Measurements from ENCODE around the gene CLK3. TPM values are rescaled to one million over a fixed set of nuclear protein-coding genes. Genes with fewer than 3 reads are reported as not detected.
A peak's percentile ranks its signal among the peaks of the same experiment; 100 is the strongest.

CLK3 gene
- total RNA-seq, 1 experiment from 2014 or later, result 55.2 TPM

DNA sequence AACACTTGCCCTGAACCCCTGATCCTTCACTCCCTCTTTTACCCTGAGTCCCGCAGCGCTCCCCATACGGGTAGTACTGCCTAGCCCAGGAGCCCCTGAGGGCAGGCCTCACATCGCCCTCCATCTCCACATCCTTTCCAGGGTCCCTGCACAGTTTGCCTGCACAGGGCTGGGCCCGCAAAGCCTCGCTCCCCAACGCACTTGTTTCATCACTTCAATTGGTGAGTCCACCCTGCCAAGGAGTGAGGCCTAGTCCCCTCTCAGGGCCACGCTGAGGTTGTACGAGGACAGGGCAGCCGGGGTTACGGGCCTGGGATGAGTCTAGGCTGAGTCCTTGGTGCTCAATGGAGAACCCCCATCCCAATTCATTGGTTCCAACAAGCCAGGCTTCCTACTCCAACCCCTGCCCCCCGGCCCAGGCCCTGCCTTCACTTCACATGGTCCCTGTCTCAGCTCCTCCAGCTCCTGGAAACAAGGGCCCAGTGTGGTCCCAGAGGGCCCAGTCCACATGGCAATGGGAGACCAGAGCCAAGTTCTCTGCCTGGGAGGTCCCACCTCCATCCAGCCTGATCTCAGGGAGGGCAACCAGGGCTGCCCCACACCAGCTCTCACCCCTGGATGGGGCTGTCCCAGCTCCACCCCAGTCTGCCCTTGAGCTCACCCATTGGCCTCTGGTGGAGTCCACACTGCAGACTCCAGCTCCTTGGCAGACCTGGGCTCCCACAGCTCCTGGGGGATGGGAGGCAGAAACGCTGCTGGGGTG, 12.4 kb upstream of the CLK3 start:
- no peak for DNase-seq (ENCODE audit: low read depth)

GRCh38 chr15:74603789-74604705, 11.6 kb upstream of the CLK3 start:
- no peak for DNase-seq (ENCODE audit: low read depth)

DNA sequence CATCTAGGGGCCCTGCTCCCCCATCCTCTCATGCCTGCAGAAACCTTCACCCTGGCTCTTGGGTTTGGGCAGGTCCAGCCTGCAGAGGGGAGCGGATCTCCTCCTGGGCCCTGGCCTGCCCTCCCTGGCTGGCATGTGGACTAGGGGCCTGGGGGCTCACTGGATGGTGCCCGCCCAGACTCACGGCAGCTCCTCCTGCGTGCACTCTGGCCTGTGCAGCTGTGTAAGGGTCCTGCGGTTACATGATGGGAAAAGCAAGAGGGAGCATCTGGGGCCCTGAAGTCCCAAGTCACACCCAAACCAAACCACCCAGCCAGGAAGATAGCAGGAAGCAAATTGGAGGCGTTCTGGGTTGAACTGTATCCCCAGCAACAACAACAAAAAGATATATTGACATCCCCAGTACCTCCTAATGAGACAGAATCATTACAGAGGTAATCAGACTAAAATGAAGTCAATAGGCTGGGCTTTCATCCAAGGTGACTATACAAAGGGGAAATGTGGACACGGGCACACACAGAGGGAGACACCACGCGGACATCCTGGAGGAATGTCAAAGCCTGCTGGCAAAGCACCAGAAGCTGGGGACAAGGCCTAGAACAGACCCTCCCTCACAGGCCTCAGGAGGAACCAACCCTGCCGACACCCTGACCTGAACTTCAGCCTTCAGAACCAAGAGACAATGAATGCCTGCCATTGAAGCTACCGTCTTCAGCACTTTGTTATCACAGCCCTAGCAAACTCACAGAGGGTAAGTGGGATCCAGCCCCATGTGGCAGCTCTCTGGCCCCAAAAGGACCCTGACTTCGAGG, 10.4 kb upstream of the CLK3 start:
- DNase-seq (ENCODE audit: low read depth), result no peak

DNA sequence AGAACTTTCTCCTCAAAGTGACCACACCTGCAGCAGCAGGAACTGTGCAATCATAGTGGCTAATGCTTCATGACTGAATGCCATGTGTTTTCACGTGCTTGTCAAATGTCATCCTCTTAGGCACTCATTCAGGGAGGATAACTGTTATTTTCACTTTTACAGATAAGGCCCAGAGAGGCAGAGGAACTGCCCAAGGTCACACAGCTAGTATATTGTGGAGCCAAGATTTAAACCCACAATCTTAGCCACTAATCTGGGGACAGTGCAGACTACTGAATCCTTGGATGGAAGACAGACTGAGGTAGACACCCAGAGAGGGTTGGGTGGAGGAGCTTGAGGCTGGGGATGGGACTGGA, 9.9 kb upstream of the CLK3 start:
- no peak for DNase-seq (ENCODE audit: low read depth)

DNA sequence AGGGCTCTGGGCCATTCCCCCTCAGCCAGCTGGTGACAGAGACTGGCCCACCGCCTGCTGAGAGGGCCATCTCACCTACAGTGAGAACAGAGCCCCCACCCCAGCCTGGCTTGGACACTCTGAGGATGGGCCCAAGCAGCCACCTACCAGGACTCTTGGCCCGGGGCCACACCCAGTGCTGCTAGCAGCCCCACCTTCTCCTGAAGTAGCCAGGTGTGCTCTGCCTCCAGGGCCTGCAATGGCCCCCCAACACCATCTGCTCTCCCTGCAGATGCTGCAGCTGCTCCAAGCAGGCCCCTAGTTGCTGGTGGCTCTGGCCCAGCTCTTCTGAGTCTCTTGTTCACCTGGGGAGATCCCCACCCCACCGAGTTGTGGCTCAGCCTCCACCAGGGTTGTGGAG, 6.8 kb upstream of the CLK3 start:
- DNase-seq (ENCODE audit: low read depth), result no peak

- DNase-seq (ENCODE audit: low read depth), result no peak
Observed at GRCh38 chr15:74609938-74610301, 5.7 kb upstream of the CLK3 start.

DNA sequence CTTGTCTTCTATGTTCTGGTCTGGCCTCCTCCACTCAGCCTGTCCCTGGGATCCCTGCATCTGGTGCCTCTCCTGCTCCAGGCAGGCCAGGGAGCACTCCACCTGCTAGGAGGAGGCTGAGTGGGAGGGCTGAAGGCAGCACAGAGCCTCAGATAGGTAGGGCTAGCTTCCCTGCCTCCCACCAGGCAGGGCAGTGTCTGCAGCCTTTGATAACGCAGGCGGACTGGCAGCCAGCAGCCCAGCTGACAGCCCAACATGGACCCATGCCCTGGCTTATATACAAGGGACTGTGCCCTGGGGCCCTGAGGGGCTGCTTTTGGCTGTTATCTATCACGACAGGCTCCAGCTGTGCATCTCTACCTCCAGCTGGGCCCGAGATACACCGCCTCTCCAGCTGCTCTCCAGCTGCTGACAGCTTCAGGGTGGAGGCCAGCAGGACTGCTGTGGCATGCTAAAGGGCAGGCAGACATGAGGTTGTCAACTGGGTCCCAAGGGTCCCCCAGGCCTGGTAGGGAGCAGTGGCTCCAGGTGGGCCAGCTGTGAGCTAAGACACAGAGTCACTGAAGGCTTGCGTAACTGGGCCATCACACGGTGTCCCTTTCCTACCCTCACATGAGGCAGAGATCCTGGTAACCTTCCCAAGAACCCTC, 5.2 kb upstream of the CLK3 start:
- DNase-seq (ENCODE audit: low read depth), result no peak

- no peak for DNase-seq (ENCODE audit: low read depth)
Observed at GRCh38 chr15:74611341-74611740, 4.3 kb upstream of the CLK3 start.

DNA sequence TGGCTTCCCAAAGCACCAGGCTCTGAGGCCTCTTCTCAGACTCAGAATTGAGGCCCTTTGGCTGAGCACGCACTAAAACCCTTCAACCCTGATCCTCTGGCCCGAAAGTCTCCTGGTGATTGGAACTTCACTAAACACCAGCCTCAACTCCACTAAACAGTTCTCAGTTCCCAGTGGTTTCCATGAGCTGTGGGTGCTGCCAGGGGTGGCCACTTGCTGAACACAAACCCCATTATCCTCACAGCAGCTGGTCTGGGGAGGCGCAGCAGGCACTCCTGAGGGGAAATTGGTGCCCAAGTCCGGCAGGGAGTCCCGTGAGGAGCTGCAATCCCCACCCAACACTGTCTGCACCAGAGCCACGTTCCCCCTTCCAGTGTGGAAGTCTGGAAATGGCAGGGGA, 3.8 kb upstream of the CLK3 start:
- no peak for DNase-seq (ENCODE audit: low read depth)

DNA sequence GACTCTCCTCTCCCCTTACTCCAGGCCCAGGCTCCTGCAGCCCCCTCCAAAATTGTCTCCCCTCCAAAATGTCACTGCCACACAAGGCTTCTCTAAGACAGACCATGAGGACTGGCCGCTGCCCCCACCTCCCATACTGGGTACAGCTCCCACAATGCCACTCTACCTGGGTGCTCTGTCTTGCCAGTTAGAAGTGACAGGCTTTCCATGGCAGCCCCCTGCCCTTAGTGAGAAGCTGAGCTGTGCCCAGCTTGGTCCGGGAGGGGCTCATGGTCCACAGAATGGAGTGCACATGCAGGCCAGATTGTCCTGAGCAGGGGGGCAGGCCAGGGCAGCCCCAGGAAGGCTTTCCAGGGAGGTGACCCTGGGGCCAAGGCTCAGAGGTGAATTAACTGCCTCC, 3.0 kb upstream of the CLK3 start:
- no peak for DNase-seq (ENCODE audit: low read depth)

- no peak for DNase-seq (ENCODE audit: low read depth)
Observed at GRCh38 chr15:74613089-74613952, 2.3 kb upstream of the CLK3 start.

GRCh38 chr15:74613953-74614743, 1.5 kb upstream of the CLK3 start:
- DNase-seq (ENCODE audit: low read depth), result no peak

DNA sequence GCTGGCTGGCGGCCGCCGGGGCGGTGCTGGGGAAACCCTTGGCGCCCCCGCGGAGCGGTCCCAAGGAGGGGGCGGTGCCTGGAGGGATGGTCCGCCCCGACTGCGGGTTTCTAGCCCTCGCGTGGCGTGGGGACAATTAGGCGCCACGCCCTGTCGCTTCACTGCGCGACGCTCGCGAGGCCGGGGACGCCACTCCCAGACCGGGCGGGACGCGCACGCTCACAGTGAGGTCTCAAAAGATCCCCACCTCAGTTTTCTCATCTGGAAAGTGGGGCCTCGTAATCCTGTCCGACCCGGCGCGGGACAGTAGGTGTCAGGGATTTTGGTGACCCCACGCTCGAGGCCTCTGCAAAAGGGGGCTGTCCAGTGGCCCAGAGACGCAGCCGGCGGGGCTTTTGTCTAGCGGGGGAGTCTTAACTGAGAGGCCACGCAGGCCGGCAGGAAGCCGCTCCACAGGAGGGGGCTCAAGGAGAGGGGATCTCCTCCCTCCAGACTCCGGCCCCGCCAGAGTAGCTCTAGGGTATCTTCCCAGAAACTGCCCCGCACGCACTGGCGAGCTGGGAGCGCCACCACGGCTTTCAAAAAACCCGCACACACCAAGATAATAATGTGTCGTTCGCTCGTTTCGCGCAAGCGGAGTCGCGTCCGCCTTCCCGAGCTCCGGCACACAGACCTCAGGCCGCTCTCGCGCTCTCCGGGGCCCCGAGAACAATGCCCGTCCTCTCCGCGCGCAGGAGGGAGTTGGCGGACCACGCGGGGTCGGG, 710 bp upstream of the CLK3 start:
- peak; percentile 84 for DNase-seq (ENCODE audit: low read depth)

DNA sequence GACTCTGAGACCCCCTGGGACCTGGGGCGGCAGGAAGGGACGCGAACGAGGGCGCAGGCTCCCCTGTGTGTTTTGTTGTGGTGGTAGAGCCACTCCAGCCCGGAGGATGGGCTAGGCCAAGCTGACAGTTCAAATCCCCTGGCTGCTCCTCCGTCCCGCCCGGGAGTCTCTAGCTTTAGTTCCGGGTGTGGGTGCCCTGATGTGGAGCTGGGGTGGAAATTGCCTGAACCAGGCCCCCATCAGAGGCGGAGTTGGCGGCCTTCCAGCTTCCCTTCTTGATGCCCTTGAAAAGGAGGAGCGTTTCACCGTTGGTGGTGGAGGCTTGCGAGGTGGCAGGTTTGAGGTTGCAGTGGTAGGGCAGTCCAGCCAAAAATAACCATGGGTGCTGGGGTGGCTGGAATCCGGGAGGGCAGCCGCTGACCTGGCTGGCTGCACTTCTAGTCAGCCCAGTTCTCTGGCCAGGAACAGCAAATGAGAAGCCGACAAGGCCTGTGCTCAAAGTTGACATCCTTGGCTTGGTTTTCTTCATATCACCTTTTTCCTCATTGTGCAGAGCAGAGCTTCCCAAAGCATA, 817 bp downstream of the CLK3 start:
- DNase-seq (ENCODE audit: low read depth), result peak; percentile 70

DNA sequence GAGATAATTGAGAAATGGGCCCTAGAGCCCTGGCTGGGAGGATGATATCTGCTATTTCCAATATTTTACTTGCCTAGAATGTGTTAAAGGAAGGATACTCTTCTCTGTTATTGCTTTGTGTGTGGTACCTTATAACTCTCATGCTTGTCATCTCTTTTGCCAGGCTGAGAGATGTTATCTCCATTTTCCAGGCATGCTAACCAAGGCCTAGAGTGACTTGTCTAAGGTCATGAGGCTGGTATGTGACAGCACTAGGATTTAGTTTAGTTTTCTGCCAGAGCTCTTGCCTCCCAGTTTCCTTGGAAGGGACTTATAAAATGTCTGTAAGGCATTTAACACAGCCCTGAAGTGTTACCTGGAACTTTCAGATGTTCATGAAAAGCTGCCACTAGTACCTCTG, 1.4 kb downstream of the CLK3 start:
- no peak for DNase-seq (ENCODE audit: low read depth)

DNA sequence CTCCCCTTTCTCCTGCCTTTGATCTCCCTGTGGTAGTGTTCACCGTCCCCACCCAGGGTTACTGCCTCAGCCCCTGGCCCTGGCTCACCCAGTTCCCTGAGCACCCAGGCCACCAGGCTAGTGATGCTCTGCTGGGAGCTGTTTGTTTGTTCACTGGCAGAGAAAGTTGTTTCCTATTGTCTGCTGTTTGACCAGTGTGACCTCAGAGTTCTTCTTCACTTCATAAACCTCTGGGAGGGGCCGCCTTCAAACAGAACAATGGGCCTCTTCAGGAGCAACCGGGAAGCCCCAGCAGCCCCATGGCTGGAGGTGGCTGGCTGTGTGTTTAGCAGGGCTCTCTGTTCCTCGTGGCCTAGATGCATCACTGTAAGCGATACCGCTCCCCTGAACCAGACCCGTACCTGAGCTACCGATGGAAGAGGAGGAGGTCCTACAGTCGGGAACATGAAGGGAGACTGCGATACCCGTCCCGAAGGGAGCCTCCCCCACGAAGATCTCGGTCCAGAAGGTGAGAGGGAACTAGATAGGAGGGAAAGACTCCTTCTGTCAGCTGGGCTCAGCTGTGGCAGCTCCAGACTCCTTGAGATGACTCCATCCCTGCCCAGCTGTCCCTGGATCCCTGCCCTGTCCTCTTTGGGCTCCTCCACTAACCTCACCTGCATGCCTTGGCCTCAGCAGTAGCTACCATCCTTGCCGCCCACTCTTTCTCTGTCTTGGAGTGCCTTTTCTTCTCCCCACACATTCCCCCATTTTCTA, 3.4 kb downstream of the CLK3 start:
- DNase-seq (ENCODE audit: low read depth), result no peak

- DNase-seq (ENCODE audit: low read depth), result no peak
Observed at GRCh38 chr15:74619916-74620635, 4.4 kb downstream of the CLK3 start.
